Stomach (tissue), 4 donors: Measurements from ENCODE around the gene IPO13.

Experiments used
- CTCF ChIP-seq, 7 experiments: fragments of 450-650 bp in 4 of 7; fragments of 200-600 bp in 3 of 7; sonication (generic) in 3 of 7; IDR thresholded peaks; one replicate each; pipeline ENCODE4 v1.5.1; 2016 to 2019; ENCODE audit warnings: antibody characterized with exemption in 7 of 7, control low read depth in 2 of 7, mild to moderate bottlenecking in 1 of 7
- EP300 ChIP-seq: sonication (generic); formaldehyde crosslinking; IDR thresholded peaks from one replicate; pipeline ENCODE4 v1.6.1; 2017; ENCODE audit warnings: antibody characterized with exemption
- POLR2A ChIP-seq, 4 donors: fragments of 450-650 bp; IDR thresholded peaks; one replicate each; pipeline ENCODE4 v1.6.1; 2016; ENCODE audit warnings: antibody characterized with exemption in 4 of 4, control low read depth in 2 of 4, mild to moderate bottlenecking in 1 of 4, moderate library complexity in 1 of 4

DNA sequence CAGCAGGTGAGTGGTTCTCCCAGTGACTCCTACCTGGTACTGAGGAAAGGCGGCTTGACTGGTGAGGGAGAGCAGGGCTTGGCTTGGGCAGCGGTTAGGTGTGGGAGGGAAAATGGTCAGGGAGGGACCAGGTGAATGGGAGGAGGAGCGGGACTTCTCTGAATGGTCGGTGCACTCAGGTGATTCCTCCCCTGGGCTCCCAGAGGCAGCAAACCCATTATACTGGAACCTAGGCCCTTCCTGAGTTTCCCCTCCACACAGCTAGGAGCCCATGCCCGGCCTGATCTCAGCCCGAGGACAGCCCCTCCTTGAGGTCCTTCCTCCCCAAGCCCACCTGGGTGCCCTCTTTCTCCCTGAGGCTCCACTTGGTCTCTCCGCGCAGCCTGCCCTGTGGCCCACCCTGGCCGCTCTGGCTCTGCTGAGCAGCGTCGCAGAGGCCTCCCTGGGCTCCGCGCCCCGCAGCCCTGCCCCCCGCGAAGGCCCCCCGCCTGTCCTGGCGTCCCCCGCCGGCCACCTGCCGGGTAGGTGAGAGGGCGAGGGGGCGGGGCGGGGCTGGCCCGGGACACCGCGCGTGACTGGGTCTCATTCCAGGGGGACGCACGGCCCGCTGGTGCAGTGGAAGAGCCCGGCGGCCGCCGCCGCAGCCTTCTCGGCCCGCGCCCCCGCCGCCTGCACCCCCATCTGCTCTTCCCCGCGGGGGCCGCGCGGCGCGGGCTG is 10.9 kb upstream of the IPO13 start:
- TF ChIP-seq POLR2A (IDR thresholded peaks at IDR 0.05) (no peak), CTCF (IDR thresholded peaks at IDR 0.05) (no peak), EP300 (no peak)
